Bronchial epithelial cell (primary cell): ENCODE results near the gene TMEM135. TPM values are rescaled to one million over a fixed set of nuclear protein-coding genes. Genes with fewer than 3 reads are reported as not detected.

Source experiments
- DNase-seq: peaks from one replicate; pipeline ENCODE4 v3.0.0-alpha.2; 2010; ENCODE audit warnings: low read depth
- FAIRE-seq: peaks from 2 replicates; lab custom pipeline; 2011; peaks lifted over from hg19 to GRCh38; lab: Jason Lieb, UNC
- H3K27me3 ChIP-seq: 2 replicates; pipeline ENCODE4 v1.5.1; 2011; ENCODE audit warnings: low read length; ENCODE audit not compliant: control insufficient read depth, insufficient read depth
- H3K36me3 ChIP-seq: 2 replicates; pipeline ENCODE4 v1.5.1; 2011; ENCODE audit warnings: low read length; ENCODE audit not compliant: control insufficient read depth, insufficient read depth
- H3K4me3 ChIP-seq: 2 replicates; pipeline ENCODE4 v1.5.1; 2011; ENCODE audit warnings: mild to moderate bottlenecking, low read depth, low read length, control low read depth
- total RNA-seq: library from RNA; depleted of rRNA; stranded (reverse); fragments of >200 nt; gene quantifications from 2 replicates; pipeline ENCODE4 v1.2.1, GENCODE V29; 2014
- TF ChIP-seq, protein P1 (sequence below): IDR thresholded peaks from 2 replicates; pipeline ENCODE4 v1.5.1; 2011; ENCODE audit warnings: mild to moderate bottlenecking, moderate library complexity, low read length, control low read depth, inconsistent platforms; ENCODE audit not compliant: insufficient read depth, severe bottlenecking

Gene TMEM135
- total RNA-seq, 1 donor from 2014 or later: 6.8 TPM

GRCh38 chr11:87301785-87302540 lies 264.2 kb downstream of the TMEM135 start:
- FAIRE-seq (no peak), DNase-seq (no peak)
- H3K36me3 ChIP-seq: no peaks in the 10 kb centered on the region

DNA sequence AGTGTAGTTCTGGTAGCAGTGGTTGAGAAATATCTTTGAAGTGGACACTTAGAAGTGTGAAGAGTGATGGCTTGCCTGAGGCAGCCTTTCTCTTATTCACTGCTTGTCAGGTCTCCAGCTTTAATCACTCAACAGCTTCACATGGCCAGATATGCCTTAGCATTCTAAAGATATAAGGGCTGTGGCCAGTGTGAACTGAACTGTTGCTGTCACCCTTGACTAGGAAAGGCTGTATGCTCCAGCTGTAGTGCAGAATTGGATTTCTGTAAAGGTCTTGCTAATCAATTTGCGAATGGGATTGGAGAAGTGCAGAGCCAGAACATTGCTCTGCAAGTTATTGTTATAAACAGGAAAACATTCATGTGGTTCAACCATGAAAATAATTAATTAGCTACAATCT lies 266.7 kb downstream of the TMEM135 start:
- Histone ChIP-seq H3K27me3 (no peaks in the 10 kb centered on the region), H3K36me3 (no peaks in the 10 kb centered on the region), H3K4me3 (no peak overlapping the region)
- TF ChIP-seq, protein P1, sequence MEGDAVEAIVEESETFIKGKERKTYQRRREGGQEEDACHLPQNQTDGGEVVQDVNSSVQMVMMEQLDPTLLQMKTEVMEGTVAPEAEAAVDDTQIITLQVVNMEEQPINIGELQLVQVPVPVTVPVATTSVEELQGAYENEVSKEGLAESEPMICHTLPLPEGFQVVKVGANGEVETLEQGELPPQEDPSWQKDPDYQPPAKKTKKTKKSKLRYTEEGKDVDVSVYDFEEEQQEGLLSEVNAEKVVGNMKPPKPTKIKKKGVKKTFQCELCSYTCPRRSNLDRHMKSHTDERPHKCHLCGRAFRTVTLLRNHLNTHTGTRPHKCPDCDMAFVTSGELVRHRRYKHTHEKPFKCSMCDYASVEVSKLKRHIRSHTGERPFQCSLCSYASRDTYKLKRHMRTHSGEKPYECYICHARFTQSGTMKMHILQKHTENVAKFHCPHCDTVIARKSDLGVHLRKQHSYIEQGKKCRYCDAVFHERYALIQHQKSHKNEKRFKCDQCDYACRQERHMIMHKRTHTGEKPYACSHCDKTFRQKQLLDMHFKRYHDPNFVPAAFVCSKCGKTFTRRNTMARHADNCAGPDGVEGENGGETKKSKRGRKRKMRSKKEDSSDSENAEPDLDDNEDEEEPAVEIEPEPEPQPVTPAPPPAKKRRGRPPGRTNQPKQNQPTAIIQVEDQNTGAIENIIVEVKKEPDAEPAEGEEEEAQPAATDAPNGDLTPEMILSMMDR: no peak
- no peak for FAIRE-seq
- DNase-seq: no peak

More at GRCh38 chr11:87301785-87302540, 264.2 kb downstream of the TMEM135 start:
- H3K27me3 ChIP-seq: no peaks in the 10 kb centered on the region
- TF ChIP-seq, protein P1: no peak
- no peak overlapping the region for H3K4me3 ChIP-seq

GRCh38 chr11:87306262-87306851 lies 268.6 kb downstream of the TMEM135 start:
- Histone ChIP-seq H3K36me3 (no peaks in the 10 kb centered on the region), H3K27me3 (no peaks in the 10 kb centered on the region), H3K4me3 (no peak overlapping the region)
- TF ChIP-seq, protein P1: no peak
- FAIRE-seq (no peak), DNase-seq (no peak)

GRCh38 chr11:87307101-87307500 lies 269.4 kb downstream of the TMEM135 start:
- FAIRE-seq: no peak
- TF ChIP-seq, protein P1: no peak
- no peak for DNase-seq
- H3K4me3 ChIP-seq: no peak overlapping the region
- no peaks in the 10 kb centered on the region for H3K36me3 ChIP-seq
- no peaks in the 10 kb centered on the region for H3K27me3 ChIP-seq

DNA sequence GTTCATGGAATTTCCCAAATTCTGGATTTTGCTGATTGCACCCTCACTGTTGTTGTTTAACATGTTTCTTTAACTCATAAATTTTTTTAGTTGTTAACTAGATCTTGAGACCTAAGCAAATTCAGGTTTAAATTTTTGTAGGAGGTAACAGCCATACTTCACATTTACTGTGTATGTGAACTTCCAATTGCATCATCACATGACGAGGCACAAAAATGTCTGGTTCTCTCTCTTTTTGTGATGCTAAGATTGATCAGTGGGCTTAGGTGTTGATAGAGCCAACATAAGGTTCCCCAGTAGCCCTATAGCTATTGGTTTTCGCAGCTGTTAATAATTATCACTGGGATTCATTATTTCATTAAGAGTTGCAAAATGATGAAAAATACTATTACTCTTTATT lies 277.5 kb downstream of the TMEM135 start:
- TF ChIP-seq, protein P1: no peak
- DNase-seq (no peak), FAIRE-seq (no peak)
- Histone ChIP-seq H3K4me3 (no peak overlapping the region), H3K36me3 (no peaks in the 10 kb centered on the region), H3K27me3 (no peaks in the 10 kb centered on the region)
